Psoas muscle (tissue), 8 donors: ENCODE data around the gene SIGLEC15. TPM values are rescaled to one million over a fixed set of nuclear protein-coding genes. Genes with fewer than 3 reads are reported as not detected.

Experiments used
- ATAC-seq, 4 donors: fragments of 200-7000 bp; cut with Tn5 transposase; one replicate each; pipeline ENCODE4 v1.9.1; 2020; ENCODE audit warnings: moderate library complexity in 3 of 4, mild to moderate bottlenecking in 2 of 4
- DNase-seq, 2 donors: peaks; one replicate each; pipeline ENCODE4 v3.0.0-alpha.2; 2020
- H3K27ac ChIP-seq: fragments of 200-600 bp; one replicate; pipeline ENCODE4 v1.8.0; 2022
- H3K27me3 ChIP-seq, 3 donors: fragments of 200-600 bp in 1 of 3; one replicate each; pipeline versions ENCODE4 v1.6.1 to v1.8.0; 2013 to 2022; ENCODE audit warnings: low read length in 2 of 3, mild to moderate bottlenecking in 2 of 3, moderate library complexity in 1 of 3; ENCODE audit not compliant: insufficient read depth in 3 of 3
- H3K36me3 ChIP-seq, 2 donors: fragments of 200-600 bp in 1 of 2; one replicate each; pipeline versions ENCODE4 v1.6.1 to v1.8.0; 2013 to 2022; ENCODE audit warnings: low read depth in 1 of 2, mild to moderate bottlenecking in 1 of 2, moderate library complexity in 1 of 2; ENCODE audit not compliant: insufficient read depth in 1 of 2
- H3K4me1 ChIP-seq: fragments of 200-600 bp; one replicate; pipeline ENCODE4 v1.8.0; 2022
- H3K4me3 ChIP-seq: fragments of 200-600 bp; one replicate; pipeline ENCODE4 v1.8.0; 2022; ENCODE audit warnings: mild to moderate bottlenecking
- H3K9me3 ChIP-seq: fragments of 200-600 bp; one replicate; pipeline ENCODE4 v1.8.0; 2022
- CTCF ChIP-seq: fragments of 200-600 bp; IDR thresholded peaks from one replicate; pipeline ENCODE4 v1.8.0; 2022; ENCODE audit warnings: antibody characterized with exemption
- WGBS, 3 donors: extraction: QIAGEN DNeasy Blood & Tissue Kit; methylation state at CpG; one replicate each; pipeline versions ENCODE4 v1.1.6 to v1.1.7; 2013; 5-methylcytosine and 5-hydroxymethylcytosine counted together
- intact Hi-C, 2 donors: fragments of 100-400 bp; cut with DNase I; formaldehyde crosslinking; loops; one replicate each; pipeline versions ENCODE4 v1.11.0 to v1.14.2; 2022
- polyA plus RNA-seq, 3 donors: library from polyadenylated mRNA; stranded (reverse); fragments of 200-250 nt; gene quantifications; one replicate each; pipeline ENCODE4 v1.2.3, GENCODE V29; 2013
- total RNA-seq, 4 donors: library from RNA; stranded (reverse); fragmentation: NEBNext Ultra II Directional in 2 of 4; extraction: Animal tissue kit (Norgen Biotek cat#: 25700) in 2 of 4; gene quantifications; one replicate each; pipeline versions ENCODE4 v1.2.1 to v1.2.4, GENCODE V29; 2021 to 2023
- donor health status: healthy with polysubstance abuse.
- donor health status: DM: no; HTN: no; CAD: no; lungs with moderate emphysema.
- donor health status: Bipolar disorder and iron deficiency.
- donor health status: healthy.
- donor health status: DM: yes; HTN: yes; CAD: no.
- donor health status: DM: no; HTN: no; CAD: no.
- donor health status: DM: no; HTN: no; CAD: no.
- donor health status: DM: yes; HTN: yes; CAD: no.

The SIGLEC15 gene
- total and polyA plus RNA-seq, 7 donors: not detected

- DNase-seq (no peak), ATAC-seq (peak in 2 of 4 donors; percentile 19 to 27)
- intact Hi-C loops: no loop called here
- Histone ChIP-seq H3K9me3 (no peaks in the 10 kb centered on the region), H3K27ac (no peak overlapping the region), H3K4me1 (no peaks in the 10 kb centered on the region), H3K27me3 (no peaks in the 10 kb centered on the region), H3K4me3 (no peak overlapping the region), H3K36me3 (peaks cover 6 to 58% of the 10 kb centered on the region in 2 donors)
- WGBS, 3 donors: 91 to 92% (median 92%) methylated on average over 7 of the region's 7 CpGs
- no peak for TF ChIP-seq CTCF
Measured at GRCh38 chr18:45849529-45849928, 24.1 kb downstream of the SIGLEC15 start.

- Histone ChIP-seq H3K27ac (no peak overlapping the region), H3K4me3 (no peak overlapping the region), H3K36me3 (peaks cover 6 to 63% of the 10 kb centered on the region in 2 donors), H3K9me3 (no peaks in the 10 kb centered on the region), H3K4me1 (no peaks in the 10 kb centered on the region), H3K27me3 (no peaks in the 10 kb centered on the region)
- WGBS, 3 donors: 75 to 87% (median 81%) methylated on average over 10 of the region's 10 CpGs
- ATAC-seq: peak in 1 of 4 donors; percentile 16
- no peak for DNase-seq
- TF ChIP-seq CTCF: no peak
- intact Hi-C loops: no loop called here
Measured at GRCh38 chr18:45850021-45850420, 24.5 kb downstream of the SIGLEC15 start.

- no peak for DNase-seq
- WGBS, 3 donors: 51 to 73% (median 57%) methylated on average over 10 of the region's 10 CpGs
- ATAC-seq: peak in 2 of 4 donors; percentile 36 to 63
- Histone ChIP-seq H3K27me3 (no peaks in the 10 kb centered on the region), H3K9me3 (no peaks in the 10 kb centered on the region), H3K4me1 (no peaks in the 10 kb centered on the region), H3K4me3 (no peak overlapping the region), H3K27ac (no peak overlapping the region), H3K36me3 (peaks cover 8 to 76% of the 10 kb centered on the region in 2 donors)
- TF ChIP-seq CTCF: no peak
- intact Hi-C loops: no loop called here
Measured at GRCh38 chr18:45851161-45851925, 25.9 kb downstream of the SIGLEC15 start.

GRCh38 chr18:45852631-45853030, 27.2 kb downstream of the SIGLEC15 start:
- intact Hi-C loops: no loop called here
- Histone ChIP-seq H3K36me3 (peaks cover 8 to 89% of the 10 kb centered on the region in 2 donors), H3K9me3 (no peaks in the 10 kb centered on the region), H3K27ac (no peak overlapping the region), H3K4me3 (no peak overlapping the region), H3K27me3 (no peaks in the 10 kb centered on the region), H3K4me1 (no peaks in the 10 kb centered on the region)
- no peak for TF ChIP-seq CTCF
- DNase-seq (no peak), ATAC-seq (no peak)
- WGBS, 3 donors: 83 to 98% (median 92%) methylated on average over 5 of the region's 5 CpGs
